Stimulated activated CD4-positive, alpha-beta T cell treated with anti-CD3 and anti-CD28 coated beads, Interleukin-4, amount 100 ng/mL, for 4 hours (primary cell): ENCODE data around the gene HIF1A.
"Not testable (repeated sequence)": the region's sequence is repeated elsewhere in the genome, so short reads cannot be mapped to it uniquely, and the experiment has no call there.

Experiments used
- DNase-seq, 2 experiments: peaks; one replicate each; pipeline ENCODE4 v3.0.0-alpha.2; 2020

HIF1A gene

GRCh38 chr14:61675291-61675690 lies 20.0 kb upstream of the HIF1A start:
- DNase-seq = no peak

GRCh38 chr14:61677479-61677878 lies 17.8 kb upstream of the HIF1A start:
- no peak for DNase-seq

GRCh38 chr14:61678975-61679374 lies 16.3 kb upstream of the HIF1A start:
- no peak for DNase-seq

- DNase-seq = no peak
Observed at GRCh38 chr14:61681413-61681812, 13.9 kb upstream of the HIF1A start.

GRCh38 chr14:61683108-61683507 lies 12.2 kb upstream of the HIF1A start:
- no peak for DNase-seq

- DNase-seq = no peak
Observed at GRCh38 chr14:61690039-61690438, 5.3 kb upstream of the HIF1A start.

- DNase-seq = no peak
Observed at GRCh38 chr14:61690982-61691381, 4.3 kb upstream of the HIF1A start.

GRCh38 chr14:61691495-61691894 lies 3.8 kb upstream of the HIF1A start:
- no peak for DNase-seq

GRCh38 chr14:61694039-61694438 lies 1.3 kb upstream of the HIF1A start:
- no peak for DNase-seq

- DNase-seq = peak; percentile 38 to 49
Observed at GRCh38 chr14:61695695-61696527, 598 bp downstream of the HIF1A start.

- no peak for DNase-seq
Observed at GRCh38 chr14:61696753-61697318, 1.5 kb downstream of the HIF1A start.

- no peak for DNase-seq
Observed at GRCh38 chr14:61698206-61698980, 3.1 kb downstream of the HIF1A start.

GRCh38 chr14:61699027-61699426 lies 3.7 kb downstream of the HIF1A start:
- DNase-seq = no peak

GRCh38 chr14:61700104-61700886 lies 5.0 kb downstream of the HIF1A start:
- no peak for DNase-seq

- no peak for DNase-seq
Observed at GRCh38 chr14:61701946-61702345, 6.6 kb downstream of the HIF1A start.

GRCh38 chr14:61703342-61704129 lies 8.2 kb downstream of the HIF1A start:
- DNase-seq = no peak

GRCh38 chr14:61704554-61704953 lies 9.2 kb downstream of the HIF1A start:
- DNase-seq = no peak

- DNase-seq = no peak
Observed at GRCh38 chr14:61705017-61705416, 9.7 kb downstream of the HIF1A start.

GRCh38 chr14:61706096-61706690 lies 10.9 kb downstream of the HIF1A start:
- no peak for DNase-seq

- DNase-seq = not testable (repeated sequence)
Observed at GRCh38 chr14:61707774-61708173, 12.5 kb downstream of the HIF1A start.

- DNase-seq = not testable (repeated sequence)
Observed at GRCh38 chr14:61708693-61709092, 13.4 kb downstream of the HIF1A start.
